GM18951 (cell line): Measurements from ENCODE around the gene ARMC7.
A peak's percentile ranks its signal among the peaks of the same experiment; 100 is the strongest.
"Not testable (repeated sequence)": the region's sequence is repeated elsewhere in the genome, so short reads cannot be mapped to it uniquely, and the experiment has no call there.

Experiments
- POLR2A ChIP-seq: IDR thresholded peaks from 4 replicates; pipeline ENCODE4 v1.6.1; 2011; ENCODE audit warnings: mild to moderate bottlenecking; ENCODE audit not compliant: insufficient read length, insufficient read depth; ENCODE audit errors: extremely low read depth
- in situ Hi-C: fragments of 300-500 bp; cut with MboI; formaldehyde crosslinking; loops from one replicate; pipeline ENCODE4 v1.12.0; 2022; ENCODE audit warnings: low sequenced_read_pairs, mixed read lengths, inconsistent platforms; ENCODE audit not compliant: unreplicated experiment

The ARMC7 gene

DNA sequence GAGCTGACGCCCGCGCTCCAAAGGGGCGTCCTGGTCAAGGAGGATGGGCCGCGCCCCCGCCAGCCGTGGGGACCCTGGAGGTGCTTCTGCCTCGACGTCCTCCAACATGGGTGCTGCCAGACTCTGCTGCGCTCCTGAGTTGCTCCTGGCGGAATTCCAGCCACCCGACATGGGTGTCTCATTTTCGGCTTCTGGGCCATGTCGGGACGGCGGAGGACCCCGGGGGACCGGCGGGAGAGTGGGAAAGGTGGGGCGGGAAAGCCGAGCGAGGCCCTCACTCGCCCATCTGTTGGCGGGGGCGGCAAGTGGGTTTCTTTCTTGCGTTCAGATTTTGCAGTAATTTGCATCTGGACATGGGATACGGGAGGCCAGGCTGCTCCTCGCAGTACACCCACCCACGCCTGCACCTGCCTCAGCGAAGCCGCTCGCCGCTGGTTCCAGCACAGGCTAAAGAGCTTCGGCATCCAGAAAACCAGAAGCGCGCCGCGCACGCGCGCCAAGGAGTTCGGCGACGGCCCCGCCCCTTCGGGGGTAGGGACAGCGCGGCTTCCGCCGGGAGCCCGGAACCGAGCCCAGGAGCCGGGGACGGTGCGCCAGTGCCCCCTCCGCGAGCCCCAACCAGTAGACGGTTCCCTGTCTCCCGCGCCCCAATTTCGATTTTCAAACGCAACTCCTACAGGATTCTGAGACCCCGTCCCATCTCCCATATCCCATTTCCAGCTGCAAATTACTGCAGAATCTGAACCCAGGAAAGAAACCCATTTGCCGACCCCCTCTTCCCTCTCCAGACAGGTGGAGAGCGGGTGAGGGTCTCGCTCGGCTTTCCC lies at the start of gene ARMC7:
Gene ARMC7, plus strand, starts transcription at position 563 of the 827 bp plus-strand sequence. CDS start 320 bp downstream, outside the sequence.
- TF ChIP-seq POLR2A, result peak; percentile 95
- in situ Hi-C loops, result no loop called here

DNA sequence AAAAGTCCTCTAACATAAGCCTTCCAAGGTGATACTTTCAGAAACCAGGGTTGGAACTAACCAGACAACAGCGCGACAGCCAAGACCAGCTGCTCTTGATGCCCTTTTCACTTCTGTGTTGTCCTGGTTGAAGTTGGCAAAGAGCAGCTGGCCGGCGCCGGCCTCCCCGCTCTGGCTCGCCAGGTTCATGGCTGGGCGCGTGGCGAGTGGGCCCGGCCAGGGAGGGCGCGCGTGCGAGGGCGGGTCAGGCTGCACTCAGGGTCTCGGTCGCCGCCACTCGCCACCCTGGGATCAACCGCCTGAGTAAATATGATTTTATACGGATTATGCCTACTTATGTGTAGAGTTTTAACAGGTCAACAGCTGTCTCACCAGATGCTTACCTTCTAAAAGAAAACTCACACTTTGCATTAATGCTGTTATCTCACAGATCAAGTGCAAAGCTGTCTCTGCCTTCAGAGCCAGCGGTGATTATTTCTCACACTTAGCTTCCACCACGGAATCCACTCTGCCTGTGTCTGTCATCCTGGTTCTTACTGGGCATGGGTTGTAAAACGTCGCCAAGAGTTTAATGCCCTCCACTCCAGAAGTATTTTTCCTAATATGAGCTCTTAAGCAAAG lies 49.2 kb upstream of the ARMC7 start:
- in situ Hi-C loops, result no loop called here
- no peak for TF ChIP-seq POLR2A

DNA sequence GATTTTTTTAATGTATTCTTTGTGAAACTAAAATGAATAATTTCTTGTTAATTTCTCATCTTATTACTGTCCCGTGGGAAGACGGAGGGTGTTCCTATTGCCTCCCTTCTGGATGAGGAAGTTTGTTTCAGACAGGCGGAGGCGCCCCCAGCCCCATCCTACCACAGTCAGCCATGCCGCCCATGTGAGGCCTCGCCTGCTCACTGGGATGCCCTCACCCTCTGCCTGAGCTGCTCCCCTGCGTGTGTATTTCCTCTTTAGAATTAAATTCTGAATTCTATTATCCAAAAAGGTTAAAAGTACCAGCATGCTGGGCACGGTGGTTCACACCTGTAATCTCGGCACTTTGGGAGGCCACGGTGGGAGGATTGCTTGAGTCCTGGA lies 48.7 kb upstream of the ARMC7 start:
- in situ Hi-C loops, result no loop called here
- TF ChIP-seq POLR2A, result no peak

- no peak for TF ChIP-seq POLR2A
- in situ Hi-C loops, result no loop called here
Observed at GRCh38 chr17:75061618-75062017, 48.2 kb upstream of the ARMC7 start.

GRCh38 chr17:75063201-75063600 lies 46.6 kb upstream of the ARMC7 start:
- TF ChIP-seq POLR2A, result no peak
- in situ Hi-C loops, result no loop called here

GRCh38 chr17:75063626-75064025 lies 46.1 kb upstream of the ARMC7 start:
- no peak for TF ChIP-seq POLR2A
- in situ Hi-C loops, result no loop called here

GRCh38 chr17:75064040-75064439 lies 45.7 kb upstream of the ARMC7 start:
- in situ Hi-C loops, result no loop called here
- no peak for TF ChIP-seq POLR2A

GRCh38 chr17:75064460-75064859 lies 45.3 kb upstream of the ARMC7 start:
- TF ChIP-seq POLR2A, result no peak

DNA sequence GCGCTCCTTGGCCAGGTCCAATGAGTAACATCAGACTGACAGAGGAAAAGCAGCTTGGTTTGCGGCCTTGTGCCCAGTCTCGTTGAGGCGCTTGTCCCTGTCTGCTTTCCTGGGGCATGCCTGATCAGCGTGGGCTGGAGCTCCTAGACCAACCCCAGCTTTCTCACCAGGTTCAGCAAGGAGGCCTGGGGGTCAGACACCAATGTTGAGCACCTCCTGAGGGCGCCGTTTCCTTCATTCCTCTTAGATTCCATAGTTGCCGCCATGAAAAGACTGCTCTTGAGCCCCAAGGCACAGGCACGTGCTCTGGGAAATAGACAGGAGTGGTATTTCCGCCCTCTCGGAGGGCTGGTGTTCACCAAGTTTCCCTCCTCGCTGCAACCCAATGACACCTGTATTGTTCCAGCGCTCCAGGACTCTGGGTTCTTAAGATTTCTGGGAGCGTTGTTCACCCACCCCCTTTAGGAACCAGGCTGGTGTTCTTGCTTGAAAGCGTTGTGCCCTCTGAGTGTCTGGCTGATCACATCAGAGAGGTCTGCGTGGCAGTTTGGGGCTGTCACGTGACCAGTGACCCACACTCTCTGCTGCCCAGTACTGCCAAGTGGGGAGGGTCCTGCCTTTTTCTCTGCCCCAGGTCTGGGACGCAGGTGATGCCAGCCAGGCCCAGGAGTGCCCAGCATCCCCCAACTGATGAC lies 44.8 kb upstream of the ARMC7 start:
- in situ Hi-C loops, result no loop called here
- TF ChIP-seq POLR2A, result no peak

More at GRCh38 chr17:75064460-75064859, 45.3 kb upstream of the ARMC7 start:
- in situ Hi-C loops, result no loop called here

DNA sequence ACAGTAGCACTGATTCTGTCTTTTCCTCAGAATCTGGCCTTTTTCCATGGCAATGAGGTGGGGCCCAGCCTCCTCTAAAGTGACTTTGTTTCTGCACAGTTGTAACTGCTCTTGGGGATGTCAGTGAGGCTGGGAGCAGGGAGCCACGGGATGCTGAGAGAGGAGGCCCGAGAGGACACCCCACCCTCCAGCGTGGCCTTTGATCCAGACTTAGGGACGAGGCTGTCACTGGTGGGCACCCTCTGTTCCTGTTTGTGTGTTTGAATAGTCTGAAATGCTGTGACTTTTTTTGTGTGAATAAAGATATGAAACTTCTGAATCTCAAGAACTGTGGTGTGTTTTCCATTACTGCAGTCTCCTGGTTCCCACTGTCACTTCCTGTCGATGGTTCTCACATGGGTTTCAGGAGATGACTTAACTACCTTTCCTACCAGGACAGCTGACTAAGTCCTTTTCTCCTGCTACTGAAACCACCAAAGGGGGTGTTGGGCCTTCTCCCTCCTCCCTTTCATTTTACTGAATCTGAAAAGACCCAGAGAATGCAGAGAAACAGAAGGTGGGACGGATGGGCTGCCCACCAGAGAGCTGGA lies 44.1 kb upstream of the ARMC7 start:
- TF ChIP-seq POLR2A, result no peak
- in situ Hi-C loops, result no loop called here

DNA sequence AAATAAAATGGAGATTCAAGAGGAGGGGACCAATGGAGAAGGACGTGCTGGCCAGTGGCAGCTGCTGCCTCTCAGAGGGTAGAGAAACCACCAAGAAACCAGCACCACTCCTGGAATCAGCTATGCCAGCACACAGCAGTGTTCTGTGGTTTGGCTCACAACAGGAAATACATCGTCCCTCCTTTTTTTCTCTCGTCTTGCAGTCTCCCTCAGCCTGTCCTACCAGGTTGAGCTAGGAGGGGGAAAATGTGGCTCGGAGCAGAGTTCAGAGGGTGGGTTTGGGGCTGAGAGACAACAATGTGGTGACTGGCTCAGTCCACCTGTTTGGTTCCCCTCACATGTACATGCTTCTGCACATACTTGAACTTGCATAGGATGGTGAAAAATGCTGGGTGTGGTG lies 41.9 kb upstream of the ARMC7 start:
- no peak for TF ChIP-seq POLR2A
- in situ Hi-C loops, result no loop called here

DNA sequence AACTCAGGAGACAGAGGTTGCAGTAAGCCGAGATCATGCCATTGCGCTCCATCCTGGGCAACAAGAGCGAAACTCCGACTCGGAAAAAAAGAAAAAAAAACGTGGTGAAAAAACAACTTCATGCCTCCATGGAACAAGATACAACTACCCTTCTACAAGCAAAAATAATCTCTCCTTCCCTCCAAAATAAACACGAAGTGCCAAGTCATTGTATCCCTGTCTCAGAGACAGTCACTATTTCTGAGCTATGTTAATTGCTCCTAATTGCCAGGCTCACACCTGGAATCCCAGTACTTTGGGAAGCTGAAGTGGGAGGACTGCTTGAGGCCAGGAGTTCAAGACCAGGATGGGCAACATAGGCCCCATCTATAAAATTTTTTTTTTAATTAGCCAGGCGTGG lies 41.0 kb upstream of the ARMC7 start:
- in situ Hi-C loops, result no loop called here
- TF ChIP-seq POLR2A, result no peak

DNA sequence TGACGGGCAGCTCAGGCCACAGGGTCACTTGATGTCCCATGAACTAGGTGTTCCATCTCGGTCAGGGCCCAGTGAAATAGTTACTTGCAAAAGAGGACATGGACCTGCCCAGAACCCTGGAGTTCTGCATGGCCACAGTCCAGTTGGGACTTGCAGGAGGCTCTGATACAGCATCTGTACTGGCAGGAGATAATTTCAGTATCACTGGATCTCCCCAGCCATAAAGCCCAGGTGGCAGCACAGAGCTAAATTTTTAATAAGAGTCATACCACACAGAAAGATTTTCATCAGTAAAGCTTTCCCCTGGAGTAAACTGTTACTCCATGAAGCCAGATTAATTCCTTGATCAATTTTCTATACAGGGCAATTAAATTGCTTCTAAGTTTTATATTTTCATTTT lies 40.0 kb upstream of the ARMC7 start:
- in situ Hi-C loops, result no loop called here
- TF ChIP-seq POLR2A, result no peak

DNA sequence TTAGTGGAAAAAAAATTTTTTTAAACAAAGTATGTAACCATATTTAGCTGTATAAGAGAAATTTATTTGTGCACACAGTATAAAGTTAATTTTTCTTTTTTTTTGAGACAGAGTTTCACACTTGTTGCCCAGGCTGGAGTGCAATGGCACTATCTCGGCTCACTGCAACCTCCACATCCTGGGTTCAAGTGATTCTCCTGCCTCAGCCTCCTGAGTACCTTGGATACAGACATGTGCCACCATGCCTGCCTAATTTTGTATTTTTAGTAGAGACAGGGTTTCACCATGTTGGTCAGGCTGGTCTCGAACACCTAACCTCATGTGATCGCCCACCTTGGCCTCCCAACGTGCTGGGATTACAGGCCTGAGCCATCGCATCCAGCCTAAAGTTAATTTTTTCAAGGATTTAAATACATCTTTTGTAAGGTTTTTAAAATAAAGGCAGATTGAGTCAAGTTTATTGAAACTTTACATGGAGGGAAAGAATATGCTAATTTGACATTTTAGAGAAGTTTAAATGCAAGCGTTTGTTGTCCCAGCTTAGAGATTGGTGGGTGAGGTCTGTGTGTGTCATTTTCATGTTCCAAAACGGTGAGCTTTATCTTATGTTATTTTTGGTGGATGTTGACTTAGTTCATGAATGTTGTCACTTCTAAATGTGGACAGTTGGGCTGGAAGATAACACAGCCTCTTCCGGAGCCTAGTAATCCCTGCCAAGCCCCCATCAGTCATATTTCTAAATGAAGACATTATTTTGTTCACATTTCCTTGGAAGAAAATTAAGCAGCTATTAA lies 38.1 kb upstream of the ARMC7 start:
- in situ Hi-C loops, result not testable (repeated sequence)

GRCh38 chr17:75072909-75073308 lies 36.9 kb upstream of the ARMC7 start:
- in situ Hi-C loops, result not testable (repeated sequence)
